Keratinocyte (primary cell): Measurements from ENCODE around the gene ADGRV1. TPM values are rescaled to one million over a fixed set of nuclear protein-coding genes. Genes with fewer than 3 reads are reported as not detected.
"Not testable (repeated sequence)": the region's sequence is repeated elsewhere in the genome, so short reads cannot be mapped to it uniquely, and the experiment has no call there.

ENCODE experiments used
- DNase-seq: peaks from one replicate; pipeline ENCODE4 v3.0.0-alpha.2; 2011; ENCODE audit warnings: low read depth, missing footprints, low spot score
- FAIRE-seq: peaks from 2 replicates; lab custom pipeline; 2011; peaks lifted over from hg19 to GRCh38; lab: Jason Lieb, UNC
- H2AFZ ChIP-seq: 2 replicates; pipeline ENCODE4 v1.6.0; 2012; ENCODE audit warnings: low read length, control low read depth, inconsistent platforms; ENCODE audit not compliant: control insufficient read depth
- H3K27ac ChIP-seq: 2 replicates; pipeline ENCODE4 v1.5.1; 2011; ENCODE audit warnings: low read length; ENCODE audit not compliant: control insufficient read depth, insufficient read depth
- H3K27me3 ChIP-seq: 3 replicates; pipeline ENCODE4 v1.6.0; 2011; ENCODE audit warnings: low read length; ENCODE audit not compliant: control insufficient read depth, insufficient read depth; ENCODE audit errors: extremely low read depth
- H3K36me3 ChIP-seq, 2 experiments: 2 replicates in 1 of 2; 3 replicates in 1 of 2; pipeline ENCODE4 v1.5.1; 2011; ENCODE audit warnings: low read length in 2 of 2, mild to moderate bottlenecking in 1 of 2; ENCODE audit not compliant: control insufficient read depth in 2 of 2, insufficient read depth in 2 of 2; ENCODE audit errors: extremely low read depth in 1 of 2
- H3K4me1 ChIP-seq: 3 replicates; pipeline ENCODE4 v1.5.1; 2011; ENCODE audit warnings: low read length; ENCODE audit not compliant: control insufficient read depth, insufficient read depth; ENCODE audit errors: extremely low read depth
- H3K4me2 ChIP-seq: 3 replicates; pipeline ENCODE4 v1.6.0; 2011; ENCODE audit warnings: low read depth, low read length; ENCODE audit not compliant: control insufficient read depth, insufficient read depth; ENCODE audit errors: extremely low read depth
- H3K4me3 ChIP-seq, 3 experiments: fragments of 200-600 bp in 1 of 3; sonication (generic) in 1 of 3; 2 replicates in 2 of 3; 3 replicates in 1 of 3; pipeline ENCODE4 v1.5.1; 2011 to 2016; ENCODE audit warnings: low read length in 3 of 3, mild to moderate bottlenecking in 3 of 3, control low read depth in 2 of 3, inconsistent platforms in 1 of 3, low read depth in 1 of 3, mixed read lengths in 1 of 3, mixed run types in 1 of 3, moderate library complexity in 1 of 3; ENCODE audit not compliant: control insufficient read depth in 2 of 3, insufficient read depth in 2 of 3; ENCODE audit errors: extremely low read depth in 1 of 3
- H3K79me2 ChIP-seq: 2 replicates; pipeline ENCODE4 v1.6.0; 2012; ENCODE audit warnings: low read length; ENCODE audit not compliant: control insufficient read depth, insufficient read depth
- H3K9ac ChIP-seq: 3 replicates; pipeline ENCODE4 v1.6.0; 2011; ENCODE audit warnings: low read length; ENCODE audit not compliant: control insufficient read depth, insufficient read depth; ENCODE audit errors: extremely low read depth
- H3K9me1 ChIP-seq: 3 replicates; pipeline ENCODE4 v1.6.0; 2011; ENCODE audit warnings: low read length; ENCODE audit not compliant: control insufficient read depth, insufficient read depth; ENCODE audit errors: extremely low read depth
- H3K9me3 ChIP-seq: 2 replicates; pipeline ENCODE4 v1.5.1; 2012; ENCODE audit warnings: low read depth, low read length; ENCODE audit not compliant: control insufficient read depth
- H4K20me1 ChIP-seq: 3 replicates; pipeline ENCODE4 v1.6.0; 2011; ENCODE audit warnings: low read length; ENCODE audit not compliant: control insufficient read depth, insufficient read depth; ENCODE audit errors: extremely low read depth
- CTCF ChIP-seq, 3 experiments: IDR thresholded peaks in 1 of 3; conservative IDR thresholded peaks in 1 of 3; optimal IDR thresholded peaks in 1 of 3; 2 replicates in 2 of 3; 3 replicates in 1 of 3; pipeline versions ENCODE3 to v1.5.1; 2011; ENCODE audit warnings: low read length in 3 of 3, mild to moderate bottlenecking in 3 of 3, moderate library complexity in 2 of 3, control low read depth in 1 of 3, inconsistent platforms in 1 of 3; ENCODE audit not compliant: insufficient read depth in 2 of 3; ENCODE audit errors: extremely low read depth in 1 of 3
- EZH2 ChIP-seq: IDR thresholded peaks from one replicate; pipeline ENCODE4 v1.6.1; 2012; ENCODE audit warnings: inconsistent platforms, mild to moderate bottlenecking, low read length, moderate library complexity
- dilution Hi-C: fragments of 300-500 bp; cut with MboI; formaldehyde crosslinking; loops from one replicate; pipeline ENCODE4 v1.7.0; 2020; ENCODE audit warnings: low sequenced_read_pairs; ENCODE audit not compliant: extremely low pct_ligation_motif_present
- polyA plus RNA-seq, 5 experiments: library from polyadenylated mRNA; depleted of rRNA in 3 of 5; stranded (reverse) in 3 of 5; stranded (forward) in 1 of 5; unstranded in 1 of 5; fragments of >200 nt; gene quantifications; 1 replicate in 1 of 5; 2 replicates in 3 of 5; 3 replicates in 1 of 5; pipeline versions ENCODE4 v1.2.1 to v1.2.3, GENCODE V29; 2011 to 2012; ENCODE audit warnings: missing spikeins in 2 of 5, low read depth in 1 of 5, low replicate concordance in 1 of 5

The ADGRV1 gene
- polyA plus RNA-seq, 1 donor (not counting 4 experiments of a cell fraction or from before 2014, with no cell fraction given) = 0.05 TPM

GRCh38 chr5:91033370-91033769 lies 474.8 kb downstream of the ADGRV1 start:
- no peak for FAIRE-seq
- H3K9me3 ChIP-seq = no peaks in the 10 kb centered on the region
- no peak for DNase-seq
- H3K79me2 ChIP-seq = no peaks in the 10 kb centered on the region
- H3K9me1 ChIP-seq = no peaks in the 10 kb centered on the region
- no peaks in the 10 kb centered on the region for H3K4me1 ChIP-seq
- H4K20me1 ChIP-seq = no peaks in the 10 kb centered on the region
- no peak overlapping the region for H3K9ac ChIP-seq
- no peak overlapping the region for H3K27ac ChIP-seq
- H3K4me3 ChIP-seq = no peak overlapping the region
- H2AFZ ChIP-seq = no peak overlapping the region
- H3K27me3 ChIP-seq = no peaks in the 10 kb centered on the region
- H3K36me3 ChIP-seq = no peaks in the 10 kb centered on the region
- TF ChIP-seq CTCF (optimal IDR thresholded peaks at IDR 0.05 in 1 of 3, IDR thresholded peaks at IDR 0.05 in 1 of 3, conservative IDR thresholded peaks at IDR 0.05 in 1 of 3; ENCODE audit: extremely low read depth in 1 of 3, insufficient read depth in 2 of 3, low read length in 3 of 3) = no peak
- no peak for TF ChIP-seq EZH2
- dilution Hi-C loops = no loop called here
- no peak overlapping the region for H3K4me2 ChIP-seq

GRCh38 chr5:91038180-91038808 lies 479.7 kb downstream of the ADGRV1 start:
- DNase-seq = no peak
- no peaks in the 10 kb centered on the region for H3K79me2 ChIP-seq
- no peaks in the 10 kb centered on the region for H3K4me1 ChIP-seq
- H3K4me3 ChIP-seq = no peak overlapping the region
- no peak overlapping the region for H3K4me2 ChIP-seq
- H3K36me3 ChIP-seq = no peaks in the 10 kb centered on the region
- H2AFZ ChIP-seq = no peak overlapping the region
- H3K9me1 ChIP-seq = no peaks in the 10 kb centered on the region
- TF ChIP-seq CTCF (optimal IDR thresholded peaks at IDR 0.05 in 1 of 3, IDR thresholded peaks at IDR 0.05 in 1 of 3, conservative IDR thresholded peaks at IDR 0.05 in 1 of 3; ENCODE audit: extremely low read depth in 1 of 3, insufficient read depth in 2 of 3, low read length in 3 of 3) (no peak), EZH2 (no peak)
- FAIRE-seq = no peak
- H3K27me3 ChIP-seq = no peaks in the 10 kb centered on the region
- no peaks in the 10 kb centered on the region for H4K20me1 ChIP-seq
- dilution Hi-C loops = no loop called here
- no peak overlapping the region for H3K9ac ChIP-seq
- no peaks in the 10 kb centered on the region for H3K9me3 ChIP-seq
- H3K27ac ChIP-seq = no peak overlapping the region

GRCh38 chr5:91041132-91041531 lies 482.5 kb downstream of the ADGRV1 start:
- H3K4me2 ChIP-seq, H3K9me3 ChIP-seq, dilution Hi-C loops, H3K4me1 ChIP-seq, H3K9me1 ChIP-seq, H3K9ac ChIP-seq, H3K79me2 ChIP-seq, FAIRE-seq, H2AFZ ChIP-seq, H3K27me3 ChIP-seq, DNase-seq, H4K20me1 ChIP-seq, H3K36me3 ChIP-seq, H3K4me3 ChIP-seq, H3K27ac ChIP-seq: not testable (repeated sequence)
